VCaP (cell line): ENCODE measurements around the gene PAXX.
A peak's percentile ranks its signal among the peaks of the same experiment; 100 is the strongest.

Source experiments
- H3K27ac ChIP-seq: fragments of 450-650 bp; 2 replicates; pipeline ENCODE4 v1.5.1; 2017
- CTCF ChIP-seq: fragments of 450-650 bp; conservative IDR thresholded peaks from 2 replicates; pipeline ENCODE4 v1.5.1; 2017; ENCODE audit warnings: mild to moderate bottlenecking, moderate library complexity

The PAXX gene

GRCh38 chr9:136991993-136992818 lies at the start of gene PAXX:
PAXX (plus strand) TSS chr9:136992422; CDS start chr9:136992444, 22 bp downstream.
- peak within 1 kb of the TSS; percentile 89 for H3K27ac ChIP-seq

GRCh38 chr9:136942881-136943230 lies 49.4 kb upstream of the PAXX start:
- no peak for TF ChIP-seq CTCF
- H3K27ac ChIP-seq, result peak overlapping the region; percentile 97; the same call in 1 of the 2 replicates

More at GRCh38 chr9:136991993-136992818, at the start of gene PAXX:
- no peak for TF ChIP-seq CTCF

- no peak for TF ChIP-seq CTCF
- peak overlapping the region; percentile 97 for H3K27ac ChIP-seq
Observed at GRCh38 chr9:136943291-136944211, 48.7 kb upstream of the PAXX start.

GRCh38 chr9:136944212-136944518 lies 48.1 kb upstream of the PAXX start:
- peak overlapping the region; percentile 97 for H3K27ac ChIP-seq
- TF ChIP-seq CTCF, result no peak

GRCh38 chr9:136944519-136945332 lies 47.5 kb upstream of the PAXX start, which contains the start of the genes C8G and FBXW5:
C8G (plus strand) TSS chr9:136945243; CDS start chr9:136945321, 78 bp downstream.
FBXW5 (minus strand) TSS chr9:136944738; CDS start chr9:136944083, 655 bp downstream.
- TF ChIP-seq CTCF, result peak; percentile 100
- peak within 1 kb of the TSS; percentile 97 for H3K27ac ChIP-seq

- no peak overlapping the region; the same call in 1 of the 2 replicates for H3K27ac ChIP-seq
- no peak for TF ChIP-seq CTCF
Observed at GRCh38 chr9:136945333-136946227, 46.6 kb upstream of the PAXX start.
